ENCODE measurements around the gene MPP1. TPM values are rescaled to one million over a fixed set of nuclear protein-coding genes. Genes with fewer than 3 reads are reported as not detected.
"Not testable (repeated sequence)": the region's sequence is repeated elsewhere in the genome, so short reads cannot be mapped to it uniquely, and the experiment has no call there.

Gene MPP1
- total RNA-seq, 6 experiments from 2014 or later, result 20.2 to 51.7 (median 32.5) TPM

GRCh38 chrX:154819771-154820341, 14.6 kb upstream of the MPP1 start:
- no peak overlapping the region for H3K27ac ChIP-seq

GRCh38 chrX:154818916-154819770, 13.9 kb upstream of the MPP1 start:
- no peaks in the 10 kb centered on the region for H3K4me1 ChIP-seq
- H3K4me3 ChIP-seq, result no peak overlapping the region
- WGBS (ENCODE audit: insufficient coverage, low coverage, low lambda C conversion rate, missing lambda C conversion rate), result 68% methylated on average over 8 of the region's 11 CpGs
- intact Hi-C loops (cut with DNase I), result no loop called here
- H3K27me3 ChIP-seq, result no peaks in the 10 kb centered on the region
- H3K27ac ChIP-seq, result no peak overlapping the region
- TF ChIP-seq POLR2A (IDR thresholded peaks at IDR 0.05), result no peak
- TF ChIP-seq CTCF (IDR thresholded peaks at IDR 0.05), result no peak
- DNase-seq, result no peak
- H3K9me3 ChIP-seq, result no peaks in the 10 kb centered on the region
- H3K36me3 ChIP-seq, result no peaks in the 10 kb centered on the region
- ATAC-seq, result no peak

More at GRCh38 chrX:154819771-154820341, 14.6 kb upstream of the MPP1 start:
- no peak overlapping the region for H3K4me3 ChIP-seq
- H3K4me1 ChIP-seq, result no peaks in the 10 kb centered on the region
- 63% methylated on average over 6 of the region's 7 CpGs for WGBS (ENCODE audit: insufficient coverage, low coverage, low lambda C conversion rate, missing lambda C conversion rate)
- H3K9me3 ChIP-seq, result no peaks in the 10 kb centered on the region
- intact Hi-C loops (cut with DNase I), result no loop called here
- DNase-seq, result no peak
- no peaks in the 10 kb centered on the region for H3K27me3 ChIP-seq
- ATAC-seq, result no peak
- H3K36me3 ChIP-seq, result no peaks in the 10 kb centered on the region
- TF ChIP-seq CTCF (IDR thresholded peaks at IDR 0.05) (no peak), POLR2A (IDR thresholded peaks at IDR 0.05) (no peak)

GRCh38 chrX:154817048-154817618, 11.8 kb upstream of the MPP1 start:
- intact Hi-C loops (cut with DNase I); H3K36me3 ChIP-seq; ATAC-seq; H3K27ac ChIP-seq; H3K4me1 ChIP-seq; H3K27me3 ChIP-seq; DNase-seq; H3K9me3 ChIP-seq; H3K4me3 ChIP-seq: not testable (repeated sequence)
- WGBS (ENCODE audit: insufficient coverage, low coverage, low lambda C conversion rate, missing lambda C conversion rate), result 80% methylated on average over 11 of the region's 19 CpGs

GRCh38 chrX:154816326-154816898, 11.1 kb upstream of the MPP1 start:
- DNase-seq; H3K4me3 ChIP-seq; H3K9me3 ChIP-seq; H3K36me3 ChIP-seq; H3K4me1 ChIP-seq; H3K27me3 ChIP-seq; H3K27ac ChIP-seq; intact Hi-C loops (cut with DNase I); ATAC-seq: not testable (repeated sequence)
- 54% methylated on average over 4 of the region's 4 CpGs for WGBS (ENCODE audit: insufficient coverage, low coverage, low lambda C conversion rate, missing lambda C conversion rate)

- ATAC-seq (peak in 2 of 4 donors; percentile 27 to 39), DNase-seq (no peak)
- H3K27ac ChIP-seq, result no peak overlapping the region
- no peaks in the 10 kb centered on the region for H3K4me1 ChIP-seq
- H3K9me3 ChIP-seq, result no peaks in the 10 kb centered on the region
- intact Hi-C loops (cut with DNase I), result no loop called here
- TF ChIP-seq POLR2A (IDR thresholded peaks at IDR 0.05) (no peak), CTCF (IDR thresholded peaks at IDR 0.05) (no peak)
- H3K4me3 ChIP-seq, result no peak overlapping the region
- H3K36me3 ChIP-seq, result no peaks in the 10 kb centered on the region
- H3K27me3 ChIP-seq, result no peaks in the 10 kb centered on the region
- WGBS (ENCODE audit: insufficient coverage, low coverage, low lambda C conversion rate, missing lambda C conversion rate), result 36% methylated on average over 5 of the region's 5 CpGs
These were observed 10.1 kb upstream of the MPP1 start for GRCh38 chrX:154815274-154815818.
